HCT116 (cell line): ENCODE measurements around the gene EFCAB5. TPM values are rescaled to one million over a fixed set of nuclear protein-coding genes. Genes with fewer than 3 reads are reported as not detected.
"Not testable (repeated sequence)": the region's sequence is repeated elsewhere in the genome, so short reads cannot be mapped to it uniquely, and the experiment has no call there.

Experiments
- ATAC-seq: fragments of 200-7000 bp; cut with Tn5 transposase; 2 replicates; pipeline ENCODE4 v1.9.1; 2020; ENCODE audit warnings: mild to moderate bottlenecking, moderate library complexity
- BruUV-seq: library from RNA; stranded (reverse); fragments of 400-500 nt; replicated peaks from 2 replicates; lab custom pipeline; 2021; lab: Mats Ljungman, UMichigan
- CTCF ChIA-PET: fragments of 300-600 bp; sonication (Branson Sonifier 250); formaldehyde crosslinking; loops from one replicate; lab custom pipeline; 2021; ENCODE audit warnings: antibody characterized with exemption; lab: Charles Lee
- POLR2A ChIA-PET: fragments of 300-600, 350-600 bp; sonication (Branson Sonifier 250); formaldehyde crosslinking; loops from one replicate; lab custom pipeline; 2021; ENCODE audit warnings: antibody characterized with exemption; lab: Charles Lee
- RAD21 ChIA-PET, 2 experiments: fragments of 300-600 bp; sonication (Branson Sonifier 250); formaldehyde crosslinking; loops; one replicate each; lab custom pipeline; 2023; ENCODE audit warnings: low total read pairs in 2 of 2; ENCODE audit not compliant: uncharacterized antibody in 2 of 2, unreplicated experiment in 2 of 2, low non-redundant PET in 1 of 2; lab: Charles Lee
- DNase-seq: peaks from one replicate; pipeline ENCODE4 v3.0.0-alpha.2; 2010; ENCODE audit warnings: low read depth, low spot score
- H2AFZ ChIP-seq: fragments of 200-600 bp; shearing (Covaris generic), sonication (generic); 2 replicates; pipeline ENCODE4 v1.6.1; 2017; ENCODE audit warnings: low read depth, mixed run types, mixed read lengths, antibody characterized with exemption, low read length; ENCODE audit not compliant: poor library complexity, severe bottlenecking
- H3K27ac ChIP-seq: 2 replicates; pipeline ENCODE4 v1.5.1; 2012; ENCODE audit warnings: low read depth, low read length
- H3K27me3 ChIP-seq: fragments of 200-600 bp; sonication (generic); 2 replicates; pipeline ENCODE4 v1.6.1; 2016; ENCODE audit warnings: mixed run types, low read length, mixed read lengths; ENCODE audit not compliant: insufficient read depth
- H3K36me3 ChIP-seq, 2 experiments: fragments of 200-500 bp in 1 of 2; fragments of 200-600 bp in 1 of 2; sonication (Bioruptor generic) in 1 of 2; sonication (generic) in 1 of 2; 2 replicates each; pipeline versions ENCODE4 v1.5.1 to v1.6.1; 2014 to 2016; ENCODE audit warnings: low read length in 2 of 2, inconsistent platforms in 1 of 2, mixed read lengths in 1 of 2, mixed run types in 1 of 2; ENCODE audit not compliant: insufficient read depth in 2 of 2, control insufficient read depth in 1 of 2
- H3K4me1 ChIP-seq, 2 experiments: fragments of 200-600 bp in 1 of 2; sonication (generic) in 1 of 2; 2 replicates each; pipeline versions ENCODE4 v1.5.1 to v1.6.1; 2012 to 2017; ENCODE audit warnings: low read length in 2 of 2, inconsistent platforms in 1 of 2, mild to moderate bottlenecking in 1 of 2, mixed read lengths in 1 of 2, mixed run types in 1 of 2, moderate library complexity in 1 of 2; ENCODE audit not compliant: insufficient read depth in 2 of 2, control insufficient read depth in 1 of 2
- H3K4me2 ChIP-seq: fragments of 200-600 bp; sonication (generic); 2 replicates; pipeline ENCODE4 v1.6.1; 2017; ENCODE audit warnings: mixed run types, low read length, mixed read lengths
- H3K4me3 ChIP-seq, 2 experiments: fragments of 200-600 bp in 1 of 2; sonication (generic) in 1 of 2; replicated peaks in 1 of 2; 2 replicates each; pipeline ENCODE4 v1.5.1; 2011 to 2016; ENCODE audit warnings: low read length in 2 of 2, control low read depth in 1 of 2, low read depth in 1 of 2, mild to moderate bottlenecking in 1 of 2, mixed read lengths in 1 of 2, mixed run types in 1 of 2
- H3K79me2 ChIP-seq: fragments of 200-600 bp; sonication (generic); 2 replicates; pipeline ENCODE4 v1.6.1; 2017; ENCODE audit warnings: mild to moderate bottlenecking, mixed run types, low read length, moderate library complexity, mixed read lengths; ENCODE audit not compliant: insufficient read depth
- H3K9ac ChIP-seq: fragments of 200-600 bp; sonication (generic); 2 replicates; pipeline ENCODE4 v1.6.1; 2016; ENCODE audit warnings: low read length, mixed read lengths
- H3K9me2 ChIP-seq: fragments of 200-600 bp; sonication (generic), shearing (Covaris generic); 2 replicates; pipeline ENCODE4 v1.6.1; 2017; ENCODE audit warnings: mixed run types, mild to moderate bottlenecking, moderate library complexity; ENCODE audit not compliant: insufficient read depth
- H3K9me3 ChIP-seq, 2 experiments: fragments of 200-500 bp in 1 of 2; fragments of 200-600 bp in 1 of 2; sonication (Bioruptor generic) in 1 of 2; sonication (generic) in 1 of 2; 2 replicates each; pipeline ENCODE4 v1.6.1; 2014 to 2017; ENCODE audit warnings: low read length in 2 of 2, mixed read lengths in 2 of 2, inconsistent platforms in 1 of 2, low read depth in 1 of 2, mild to moderate bottlenecking in 1 of 2, mixed run types in 1 of 2, moderate library complexity in 1 of 2; ENCODE audit not compliant: control insufficient read depth in 1 of 2, insufficient read depth in 1 of 2
- H4K20me1 ChIP-seq: fragments of 200-600 bp; sonication (generic), shearing (Covaris generic); 2 replicates; pipeline ENCODE4 v1.6.1; 2017; ENCODE audit warnings: mixed run types, mild to moderate bottlenecking, moderate library complexity; ENCODE audit not compliant: insufficient read depth
- CBX3 ChIP-seq: IDR thresholded peaks from 2 replicates; pipeline ENCODE4 v1.6.1; 2012; ENCODE audit warnings: low read depth
- EZH2 ChIP-seq: fragments of 200-600 bp; sonication (generic); IDR thresholded peaks from 2 replicates; pipeline ENCODE4 v1.6.1; 2017; ENCODE audit warnings: antibody characterized with exemption, mixed run types
- EZH2phosphoT487 ChIP-seq: fragments of 200-600 bp; IDR thresholded peaks from 2 replicates; pipeline ENCODE4 v1.6.1; 2018; ENCODE audit warnings: antibody characterized with exemption, borderline replicate concordance
- FOSL1 ChIP-seq: IDR thresholded peaks from 2 replicates; pipeline ENCODE4 v1.6.1; 2012; ENCODE audit warnings: low read depth
- JUND ChIP-seq: IDR thresholded peaks from 2 replicates; pipeline ENCODE4 v1.6.1; 2012
- POLR2A ChIP-seq: IDR thresholded peaks from 2 replicates; pipeline ENCODE4 v1.7.0; 2011; ENCODE audit warnings: borderline replicate concordance; ENCODE audit not compliant: insufficient read depth, insufficient read length; ENCODE audit errors: extremely low read depth
- SRF ChIP-seq: IDR thresholded peaks from 2 replicates; pipeline ENCODE4 v1.6.1; 2012; ENCODE audit warnings: low read depth
- TCF7L2 ChIP-seq: IDR thresholded peaks from 2 replicates; pipeline ENCODE4 v1.7.0; 2011; ENCODE audit warnings: borderline replicate concordance, inconsistent platforms; ENCODE audit not compliant: insufficient read depth, insufficient read length; ENCODE audit errors: extremely low read depth
- YY1 ChIP-seq: IDR thresholded peaks from 2 replicates; pipeline ENCODE4 v1.6.1; 2011; ENCODE audit warnings: low read length, low read depth, moderate library complexity, mild to moderate bottlenecking; ENCODE audit not compliant: insufficient replicate concordance; ENCODE audit errors: extremely low read depth
- ZNF274 ChIP-seq: fragments of 200-500 bp; sonication (Bioruptor generic); IDR thresholded peaks from 2 replicates; pipeline ENCODE4 v1.6.1; 2014; ENCODE audit warnings: mild to moderate bottlenecking, low read depth, low read length, inconsistent platforms
- intact Hi-C: fragments of 100-400 bp; cut with micrococcal nuclease; formaldehyde crosslinking; loops from 2 replicates; pipeline ENCODE4 v1.10.0; 2022
- total RNA-seq: library from RNA; stranded (reverse); gene quantifications from one replicate; pipeline ENCODE4 v1.2.1, GENCODE V29; 2021; ENCODE audit not compliant: unreplicated experiment
- TF ChIP-seq, protein P1 (sequence below): IDR thresholded peaks from 2 replicates; pipeline ENCODE4 v1.6.1; 2012; ENCODE audit warnings: low read depth
- TF ChIP-seq, protein P2 (sequence below): IDR thresholded peaks from 2 replicates; pipeline ENCODE4 v1.6.1; 2012

The EFCAB5 gene
- total RNA-seq, 1 experiment from 2014 or later, result 0.17 TPM

DNA sequence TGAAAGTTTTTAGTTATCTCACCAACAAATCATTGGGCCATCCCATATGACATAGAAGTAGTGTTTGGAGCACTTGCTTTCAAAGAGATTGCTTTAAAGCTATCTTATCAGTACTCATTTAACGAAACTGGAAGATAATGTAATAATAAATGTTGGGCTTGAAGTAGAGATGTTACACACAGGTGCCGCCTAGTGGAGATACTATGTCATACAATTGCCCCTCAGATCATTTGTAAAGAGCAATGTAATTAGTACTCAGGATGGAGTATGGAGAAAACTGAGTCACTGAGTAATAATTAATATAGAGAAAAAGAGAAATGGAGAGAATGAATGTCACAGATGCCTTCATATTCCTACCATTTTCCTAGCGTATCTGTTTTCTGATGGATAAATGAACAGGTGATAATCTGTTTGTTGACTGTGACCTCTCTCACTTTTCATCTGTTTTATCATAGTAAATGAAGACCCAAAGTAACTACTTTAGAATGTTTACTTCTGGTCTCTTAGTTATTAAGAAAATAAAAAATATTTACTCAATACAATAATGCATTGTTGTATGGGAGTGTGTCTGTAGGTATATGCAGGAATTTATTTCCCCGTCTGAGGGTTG, 80.4 kb downstream of the EFCAB5 start (continued):
- TF ChIP-seq, protein P1, sequence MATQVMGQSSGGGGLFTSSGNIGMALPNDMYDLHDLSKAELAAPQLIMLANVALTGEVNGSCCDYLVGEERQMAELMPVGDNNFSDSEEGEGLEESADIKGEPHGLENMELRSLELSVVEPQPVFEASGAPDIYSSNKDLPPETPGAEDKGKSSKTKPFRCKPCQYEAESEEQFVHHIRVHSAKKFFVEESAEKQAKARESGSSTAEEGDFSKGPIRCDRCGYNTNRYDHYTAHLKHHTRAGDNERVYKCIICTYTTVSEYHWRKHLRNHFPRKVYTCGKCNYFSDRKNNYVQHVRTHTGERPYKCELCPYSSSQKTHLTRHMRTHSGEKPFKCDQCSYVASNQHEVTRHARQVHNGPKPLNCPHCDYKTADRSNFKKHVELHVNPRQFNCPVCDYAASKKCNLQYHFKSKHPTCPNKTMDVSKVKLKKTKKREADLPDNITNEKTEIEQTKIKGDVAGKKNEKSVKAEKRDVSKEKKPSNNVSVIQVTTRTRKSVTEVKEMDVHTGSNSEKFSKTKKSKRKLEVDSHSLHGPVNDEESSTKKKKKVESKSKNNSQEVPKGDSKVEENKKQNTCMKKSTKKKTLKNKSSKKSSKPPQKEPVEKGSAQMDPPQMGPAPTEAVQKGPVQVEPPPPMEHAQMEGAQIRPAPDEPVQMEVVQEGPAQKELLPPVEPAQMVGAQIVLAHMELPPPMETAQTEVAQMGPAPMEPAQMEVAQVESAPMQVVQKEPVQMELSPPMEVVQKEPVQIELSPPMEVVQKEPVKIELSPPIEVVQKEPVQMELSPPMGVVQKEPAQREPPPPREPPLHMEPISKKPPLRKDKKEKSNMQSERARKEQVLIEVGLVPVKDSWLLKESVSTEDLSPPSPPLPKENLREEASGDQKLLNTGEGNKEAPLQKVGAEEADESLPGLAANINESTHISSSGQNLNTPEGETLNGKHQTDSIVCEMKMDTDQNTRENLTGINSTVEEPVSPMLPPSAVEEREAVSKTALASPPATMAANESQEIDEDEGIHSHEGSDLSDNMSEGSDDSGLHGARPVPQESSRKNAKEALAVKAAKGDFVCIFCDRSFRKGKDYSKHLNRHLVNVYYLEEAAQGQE, result no peak
- TF ChIP-seq EZH2phosphoT487, result no peak
- TF ChIP-seq FOSL1, result no peak
- no peak for TF ChIP-seq YY1
- TF ChIP-seq, protein P2, sequence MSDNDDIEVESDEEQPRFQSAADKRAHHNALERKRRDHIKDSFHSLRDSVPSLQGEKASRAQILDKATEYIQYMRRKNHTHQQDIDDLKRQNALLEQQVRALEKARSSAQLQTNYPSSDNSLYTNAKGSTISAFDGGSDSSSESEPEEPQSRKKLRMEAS, result no peak
- no peak for TF ChIP-seq JUND
- 0 out of 2 replicates have a peak, but pooled peaks have one; percentile 28 for TF ChIP-seq CBX3
- no peak for TF ChIP-seq TCF7L2
- TF ChIP-seq EZH2, result no peak
- no peak for TF ChIP-seq SRF
- TF ChIP-seq ZNF274, result no peak
- TF ChIP-seq POLR2A, result no peak
- TF ChIP-seq, all 23 proteins: peak for 4

DNA sequence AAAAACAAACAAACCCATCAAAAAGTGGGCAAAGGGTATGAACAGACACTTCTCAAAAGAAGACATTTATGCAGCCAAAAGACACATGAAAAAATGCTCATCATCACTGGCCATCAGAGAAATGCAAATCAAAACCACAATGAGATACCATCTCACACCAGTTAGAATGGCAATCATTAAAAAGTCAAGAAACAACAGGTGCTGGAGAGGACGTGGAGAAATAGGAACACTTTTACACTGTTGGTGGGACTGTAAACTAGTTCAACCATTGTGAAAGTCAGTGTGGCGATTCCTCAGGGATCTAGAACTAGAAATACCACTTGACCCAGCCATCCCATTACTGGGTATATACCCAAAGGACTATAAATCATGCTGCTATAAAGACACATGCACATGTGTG, 83.9 kb downstream of the EFCAB5 start:
- H3K9me2 ChIP-seq, RAD21 ChIA-PET, DNase-seq, intact Hi-C loops, H3K79me2 ChIP-seq, H3K9ac ChIP-seq, H3K4me3 ChIP-seq, H3K27ac ChIP-seq, H4K20me1 ChIP-seq, H3K4me2 ChIP-seq, ATAC-seq, H3K36me3 ChIP-seq, H3K27me3 ChIP-seq, H3K9me3 ChIP-seq, BruUV-seq, H3K4me1 ChIP-seq, H2AFZ ChIP-seq, POLR2A ChIA-PET, CTCF ChIA-PET: not testable (repeated sequence)
